ENCODE data around the gene TMEM181.
"Not testable (repeated sequence)": the region's sequence is repeated elsewhere in the genome, so short reads cannot be mapped to it uniquely, and the experiment has no call there.

Gene TMEM181

GRCh38 chr6:158624684-158625682 is 65.1 kb downstream of the TMEM181 start:
- DNase-seq = no peak

- no peak for DNase-seq
These were observed 66.0 kb downstream of the TMEM181 start for GRCh38 chr6:158625881-158626305.

- DNase-seq = no peak
These were observed 66.7 kb downstream of the TMEM181 start for GRCh38 chr6:158626360-158627167.

- DNase-seq = no peak
These were observed 67.5 kb downstream of the TMEM181 start for GRCh38 chr6:158627168-158627939.

GRCh38 chr6:158627940-158628211 is 68.0 kb downstream of the TMEM181 start:
- no peak for DNase-seq

GRCh38 chr6:158628542-158628941 is 68.7 kb downstream of the TMEM181 start:
- DNase-seq = no peak

- no peak for DNase-seq
These were observed 69.7 kb downstream of the TMEM181 start for GRCh38 chr6:158629367-158630221.

- DNase-seq = no peak
These were observed 71.2 kb downstream of the TMEM181 start for GRCh38 chr6:158630938-158631616.

- no peak for DNase-seq
These were observed 72.0 kb downstream of the TMEM181 start for GRCh38 chr6:158631678-158632537.

GRCh38 chr6:158632538-158633119 is 72.7 kb downstream of the TMEM181 start:
- DNase-seq = not testable (repeated sequence)

GRCh38 chr6:158633127-158633526 is 73.2 kb downstream of the TMEM181 start:
- DNase-seq = no peak

- DNase-seq = no peak
These were observed 75.0 kb downstream of the TMEM181 start for GRCh38 chr6:158634695-158635426.

GRCh38 chr6:158635427-158636073 is 75.7 kb downstream of the TMEM181 start:
- no peak for DNase-seq

GRCh38 chr6:158636778-158637177 is 76.9 kb downstream of the TMEM181 start:
- no peak for DNase-seq

- DNase-seq = no peak
These were observed 78.5 kb downstream of the TMEM181 start for GRCh38 chr6:158638324-158638854.

- DNase-seq = no peak
These were observed 79.2 kb downstream of the TMEM181 start for GRCh38 chr6:158639056-158639455.

- DNase-seq = no peak
These were observed 80.6 kb downstream of the TMEM181 start for GRCh38 chr6:158640519-158640918.

GRCh38 chr6:158642097-158642601 is 82.3 kb downstream of the TMEM181 start:
- DNase-seq = no peak
